DMS 273 (cell line): ENCODE data around the gene SLC39A10.

ENCODE experiments used
- DNase-seq: peaks from one replicate; lab custom pipeline; 2025; ENCODE audit not compliant: unreplicated experiment; lab: John Stamatoyannopoulos, UW

Gene SLC39A10

DNA sequence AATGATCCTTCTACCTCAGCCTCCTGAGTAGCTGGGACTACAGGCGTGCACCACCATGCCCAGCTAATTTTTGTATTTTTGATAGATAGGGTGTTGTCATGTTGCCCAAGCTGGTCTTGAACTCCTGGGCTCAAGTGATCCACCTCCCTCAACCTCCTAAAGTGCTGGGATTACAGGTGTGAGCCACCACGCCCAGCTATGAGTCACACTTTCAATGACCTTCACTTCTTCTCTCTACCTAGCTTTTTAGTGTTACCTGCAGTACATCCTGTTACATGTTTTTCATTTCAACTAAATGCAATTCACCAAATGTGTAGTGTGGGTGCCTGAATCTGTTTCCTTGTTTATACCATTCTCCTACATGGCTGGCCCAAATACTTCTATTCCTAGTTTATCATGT lies 64.0 kb downstream of the SLC39A10 start:
- DNase-seq: no peak

DNA sequence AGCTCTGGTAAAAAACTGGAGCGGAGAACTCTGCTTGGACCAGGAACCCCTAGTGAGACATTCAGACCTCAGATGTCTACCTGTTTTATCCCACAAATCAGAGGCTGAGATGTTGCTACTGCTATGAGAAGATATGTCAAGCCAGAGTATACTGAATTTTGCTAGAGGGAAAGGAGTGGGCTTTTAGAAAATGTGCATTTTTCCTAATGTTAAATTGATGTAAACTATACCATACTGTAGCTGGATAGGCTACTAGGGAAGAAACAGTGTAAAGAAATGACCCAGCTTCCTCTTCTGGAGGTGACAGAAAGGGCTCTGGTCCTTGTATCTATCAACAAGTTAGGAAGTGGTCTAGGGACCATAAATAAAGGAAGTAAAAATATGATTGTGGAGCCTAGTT lies 65.0 kb downstream of the SLC39A10 start:
- no peak for DNase-seq

DNA sequence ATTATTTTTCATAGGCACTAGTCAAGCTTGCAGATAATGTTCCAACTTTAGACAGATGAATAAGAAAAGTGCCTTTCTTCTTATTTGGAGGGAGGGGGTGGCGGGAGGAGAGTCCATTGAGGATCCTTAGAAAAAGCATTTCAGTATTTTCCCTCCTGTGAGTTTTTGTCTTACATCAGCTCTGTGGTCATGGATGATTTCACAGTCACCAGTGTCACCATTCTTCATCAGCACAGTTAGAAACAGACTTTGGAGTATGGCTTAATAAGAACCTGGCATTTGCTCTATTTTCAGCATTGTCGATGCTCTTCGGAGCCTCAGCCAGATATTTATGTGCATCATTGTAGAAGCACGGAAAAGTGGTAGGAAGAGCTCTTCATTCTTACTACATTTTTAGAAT lies 70.1 kb downstream of the SLC39A10 start:
- no peak for DNase-seq

DNA sequence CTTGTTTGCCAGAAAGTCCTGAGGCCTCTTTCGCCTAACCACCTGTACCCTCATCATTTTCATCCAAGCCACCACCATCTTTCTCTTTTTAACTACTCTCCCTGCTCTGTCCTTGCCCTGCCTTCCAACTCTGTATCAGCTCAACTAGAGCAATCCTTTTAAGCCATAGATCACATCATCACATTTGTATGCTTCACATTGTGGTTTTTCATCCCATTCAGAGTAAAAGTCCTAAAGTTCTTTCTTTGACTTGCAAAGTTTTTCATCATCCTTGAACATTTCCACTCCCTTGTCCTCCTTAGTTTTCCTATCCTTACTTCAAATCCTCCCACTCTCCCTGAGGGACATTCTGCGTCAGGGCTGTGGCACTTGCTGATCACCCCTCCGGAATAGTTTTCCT lies 73.9 kb downstream of the SLC39A10 start:
- DNase-seq: no peak

DNA sequence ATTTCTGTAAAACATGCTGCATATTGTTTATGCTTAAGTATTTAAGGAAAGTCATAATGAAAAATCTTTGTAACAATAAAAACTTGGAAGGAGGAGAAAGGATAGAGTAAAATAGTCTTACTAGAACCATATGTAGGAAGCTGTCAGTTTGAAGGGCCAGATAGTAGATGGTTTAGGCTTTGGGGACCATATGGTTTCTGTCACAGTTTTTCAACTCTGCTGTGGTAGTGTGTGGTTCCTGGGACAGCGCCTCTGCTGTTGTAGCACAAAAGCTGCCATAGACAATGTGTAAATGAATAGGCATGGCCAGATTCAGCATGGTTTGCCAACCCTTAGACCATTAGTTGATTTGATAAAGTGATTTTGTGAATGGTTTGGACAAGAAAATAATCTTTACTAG lies 75.5 kb downstream of the SLC39A10 start:
- DNase-seq: no peak

DNA sequence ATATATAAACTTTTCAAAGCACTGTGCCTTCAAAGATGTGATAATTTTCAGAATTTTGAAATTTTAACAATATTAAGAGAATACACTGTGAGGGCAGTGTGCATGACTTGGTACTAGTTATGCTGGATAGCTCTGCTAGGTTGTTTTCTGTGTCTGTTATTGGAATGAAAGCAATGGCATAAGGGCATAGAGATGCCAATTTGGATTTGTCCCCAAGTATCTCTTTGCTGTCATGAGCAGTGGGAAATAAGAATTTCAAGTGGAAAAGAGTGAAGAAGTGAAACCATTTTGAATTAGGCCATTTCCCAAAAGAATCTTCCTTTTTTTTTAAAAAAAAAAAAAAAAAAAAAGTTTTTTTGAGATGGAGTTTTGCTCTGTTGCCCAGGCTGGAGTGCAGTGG lies 76.8 kb downstream of the SLC39A10 start:
- DNase-seq: no peak

DNA sequence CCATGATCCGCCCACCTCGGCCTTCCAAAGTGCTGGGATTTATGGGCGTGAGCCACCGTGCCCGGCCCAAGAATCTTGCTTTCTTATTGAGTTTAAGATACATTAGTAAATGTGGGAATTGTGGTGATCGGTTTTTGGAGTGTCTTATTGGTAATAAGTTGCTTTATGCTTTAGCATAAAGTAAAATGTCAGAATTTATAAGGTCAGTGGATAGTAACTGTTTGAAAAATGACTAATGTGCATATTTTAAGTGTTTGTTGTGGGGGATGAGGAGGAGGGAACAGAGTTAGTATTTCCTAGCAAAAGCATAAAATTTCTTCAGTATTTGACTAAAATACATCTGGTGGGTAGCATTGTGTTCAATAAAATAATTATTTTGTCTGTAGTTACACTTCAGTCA lies 77.4 kb downstream of the SLC39A10 start:
- DNase-seq: no peak

DNA sequence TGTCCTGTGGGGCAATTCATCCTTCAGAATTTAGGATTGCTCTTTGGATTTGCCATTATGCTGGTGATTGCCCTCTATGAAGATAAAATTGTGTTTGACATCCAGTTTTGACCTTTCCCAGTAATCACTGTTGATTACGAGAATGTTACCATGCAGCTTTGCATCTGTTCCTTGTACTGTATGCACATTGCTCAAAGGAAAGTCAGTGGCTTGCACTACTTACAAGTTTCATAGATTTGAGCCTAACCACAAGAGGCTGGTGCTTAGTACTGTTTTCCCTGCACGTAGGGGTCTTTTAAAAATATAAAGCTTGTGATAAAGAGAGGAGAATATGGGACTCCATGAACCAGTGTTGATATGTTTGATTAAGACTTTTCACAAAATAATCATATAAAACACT lies 77.9 kb downstream of the SLC39A10 start:
- DNase-seq: no peak

DNA sequence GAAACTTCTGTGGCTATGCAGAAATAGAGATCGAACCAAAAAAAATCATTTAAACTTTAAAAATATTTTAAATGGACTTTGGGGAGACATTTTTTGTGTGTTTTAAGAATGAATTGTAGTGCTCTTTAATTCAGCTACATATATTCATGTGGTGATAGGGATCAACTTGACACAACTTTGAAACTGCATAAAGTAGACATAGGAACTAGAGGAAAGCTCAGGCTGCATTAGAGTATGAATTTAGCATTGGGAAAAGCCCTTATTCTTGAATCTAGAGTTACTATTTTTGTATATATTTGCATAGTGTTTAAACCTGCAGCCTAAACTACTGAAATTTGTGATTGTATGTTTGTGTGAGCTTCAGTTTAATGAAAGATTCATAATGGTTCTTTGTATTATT lies 78.3 kb downstream of the SLC39A10 start:
- no peak for DNase-seq

DNA sequence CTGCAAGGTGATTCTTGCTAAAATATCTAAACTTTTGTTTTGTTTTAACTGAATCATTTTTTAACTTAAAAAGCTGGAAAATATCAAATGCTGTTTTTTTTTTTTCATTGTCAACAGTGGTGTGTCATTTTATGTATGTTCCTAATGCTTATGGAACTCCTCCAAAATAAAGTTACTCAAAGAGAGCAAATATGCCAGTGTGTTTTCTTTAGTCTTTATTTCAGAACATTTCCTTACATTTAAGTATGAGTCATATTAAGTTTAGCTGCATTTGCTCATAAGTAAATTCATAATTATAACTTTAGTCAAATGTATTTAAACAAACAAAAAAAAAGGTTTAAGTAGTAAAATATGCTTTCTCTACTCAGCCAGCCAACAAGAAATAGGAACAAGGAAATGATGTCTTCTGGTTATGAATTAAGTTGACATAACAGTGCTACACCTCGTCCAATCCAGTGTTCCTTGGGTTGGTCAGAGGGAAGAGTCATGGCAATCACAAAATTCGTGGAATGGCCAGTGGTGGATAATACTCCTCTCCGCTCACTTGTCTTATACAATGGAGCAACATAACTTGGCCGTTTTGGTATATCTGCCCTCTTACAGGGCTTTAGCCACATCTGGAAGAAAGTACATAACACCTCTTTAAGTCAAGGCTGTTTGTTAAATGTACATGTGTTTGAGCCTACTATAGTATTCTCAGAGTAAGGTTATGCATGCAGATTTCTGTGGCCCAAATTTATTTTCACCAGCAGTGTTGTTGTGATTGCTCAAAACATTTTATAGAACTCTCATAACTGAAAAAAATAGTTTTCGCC lies 80.7 kb downstream of the SLC39A10 start:
- DNase-seq: no peak

DNA sequence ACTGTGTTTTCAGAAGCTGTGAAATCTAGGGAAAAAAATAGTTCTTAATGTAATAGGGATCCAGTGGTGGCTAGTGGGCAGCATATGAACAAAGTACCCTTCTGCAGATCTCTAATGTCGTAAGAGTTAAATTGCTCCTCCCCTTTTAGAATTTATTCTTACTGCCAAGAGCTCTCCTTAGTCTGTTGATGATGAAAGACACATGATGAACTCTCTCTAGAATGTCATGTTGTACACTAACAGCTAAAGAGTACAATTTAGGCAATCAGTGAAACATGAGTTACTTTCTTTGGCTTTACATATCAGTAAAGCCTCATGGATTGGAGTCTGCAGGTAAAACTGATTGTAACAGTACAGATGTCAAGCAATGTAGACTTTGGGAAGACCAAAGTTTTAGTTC lies 84.2 kb downstream of the SLC39A10 start:
- no peak for DNase-seq

DNA sequence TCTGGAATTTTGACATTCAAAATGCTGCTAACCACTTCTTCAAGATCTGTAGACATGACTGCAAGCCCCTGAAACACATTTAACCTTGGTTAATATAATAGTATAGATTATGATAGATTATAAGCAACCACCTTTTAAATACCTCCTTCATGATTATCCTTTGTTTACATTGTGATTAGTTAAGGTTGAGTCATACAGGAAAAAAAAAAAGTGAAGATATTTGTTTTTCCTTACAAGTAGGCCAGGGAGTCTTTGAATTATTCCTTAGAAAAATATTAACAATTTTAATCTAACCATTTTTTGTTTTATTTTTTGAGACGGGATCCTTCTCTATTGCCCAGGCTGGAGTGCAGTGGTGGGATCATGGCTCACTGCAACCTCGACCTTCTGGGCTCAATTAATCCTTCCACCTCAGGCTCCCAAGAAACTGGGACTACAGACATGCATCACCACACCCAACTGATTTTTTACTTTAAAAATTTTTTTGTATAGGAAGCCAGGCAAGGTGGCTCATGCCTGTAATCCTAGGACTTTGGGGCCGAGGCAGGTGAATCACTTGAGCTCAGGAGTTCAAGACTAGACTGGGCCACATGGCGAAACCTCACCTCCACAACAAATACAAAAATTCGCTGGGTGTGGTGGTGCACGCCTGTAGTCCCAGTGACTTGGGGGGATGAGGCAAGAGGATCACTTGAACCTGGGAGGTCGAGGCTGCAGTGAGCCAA lies 99.4 kb downstream of the SLC39A10 start:
- DNase-seq: no peak

DNA sequence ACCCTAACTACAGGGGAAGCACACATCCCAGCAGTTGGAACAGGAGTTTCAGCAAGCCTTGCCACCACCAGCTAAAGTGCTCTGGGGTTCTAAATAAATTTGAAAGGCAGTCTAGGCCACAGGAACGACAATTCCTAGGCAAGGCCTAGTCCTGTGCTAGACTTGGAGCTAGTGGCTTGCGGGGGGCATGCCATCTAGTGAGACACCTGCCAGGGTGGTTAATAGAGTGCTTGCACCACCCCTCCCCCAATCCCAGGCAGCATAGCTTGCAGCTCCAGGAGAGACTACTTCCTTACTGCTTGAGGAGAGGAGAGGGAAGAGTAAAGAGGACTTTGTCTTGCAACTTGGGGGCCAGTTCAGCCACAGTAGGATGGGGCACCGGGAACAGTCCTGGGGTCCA lies 101.8 kb downstream of the SLC39A10 start:
- no peak for DNase-seq

DNA sequence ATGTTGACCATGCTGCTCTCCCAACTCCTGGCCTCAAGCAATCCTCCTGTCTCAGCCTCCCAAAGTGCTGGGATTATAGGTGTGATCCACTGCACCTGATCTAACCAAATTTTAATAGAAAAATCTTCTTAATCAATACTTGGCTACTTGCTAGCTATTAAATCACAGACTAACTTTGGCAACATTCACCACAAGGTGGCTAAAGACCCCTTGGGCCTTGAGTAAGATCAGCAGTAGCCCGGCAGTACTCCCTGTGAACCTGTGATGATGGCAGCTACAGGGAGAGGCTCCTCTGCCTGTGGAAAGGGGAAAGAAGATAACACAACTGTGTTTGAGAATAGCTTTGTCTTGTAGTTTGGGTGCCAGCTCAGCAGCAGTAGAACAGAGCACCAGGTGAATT lies 102.9 kb downstream of the SLC39A10 start:
- no peak for DNase-seq

DNA sequence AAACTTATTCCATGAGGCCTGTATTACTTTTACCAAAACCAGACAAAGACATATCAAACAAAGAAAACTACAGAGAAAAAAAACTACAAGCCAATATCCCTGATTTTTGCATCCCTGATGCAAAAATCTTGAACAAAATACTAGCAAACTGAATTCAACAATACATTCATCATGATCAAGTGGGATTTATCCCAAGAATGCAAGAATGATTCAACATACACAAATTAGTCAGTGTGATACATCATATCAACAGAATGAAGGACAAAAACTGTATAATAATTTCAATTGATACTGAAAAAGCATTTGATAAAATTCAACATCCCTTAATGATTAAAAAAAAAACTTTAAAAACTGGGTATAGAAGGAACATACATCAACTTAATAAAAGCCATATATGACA lies 106.8 kb downstream of the SLC39A10 start:
- no peak for DNase-seq

DNA sequence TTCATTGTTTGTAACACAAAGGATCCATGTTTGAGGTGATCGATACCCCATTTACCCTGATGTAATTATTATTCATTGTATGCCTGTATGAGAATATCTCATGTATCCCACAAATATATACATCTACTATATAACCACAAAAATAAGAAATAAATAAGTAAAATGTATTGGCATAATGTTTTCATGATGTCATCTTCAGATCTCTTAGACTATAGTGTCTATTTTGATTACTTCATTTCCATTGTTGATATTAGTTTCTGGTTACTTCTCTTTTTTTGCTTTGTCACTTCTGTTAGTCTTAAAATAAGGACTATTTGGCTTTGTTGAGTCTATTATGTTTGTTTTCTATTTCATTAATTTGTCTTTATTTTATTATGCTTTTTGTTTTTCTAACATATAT lies 109.7 kb downstream of the SLC39A10 start:
- no peak for DNase-seq

DNA sequence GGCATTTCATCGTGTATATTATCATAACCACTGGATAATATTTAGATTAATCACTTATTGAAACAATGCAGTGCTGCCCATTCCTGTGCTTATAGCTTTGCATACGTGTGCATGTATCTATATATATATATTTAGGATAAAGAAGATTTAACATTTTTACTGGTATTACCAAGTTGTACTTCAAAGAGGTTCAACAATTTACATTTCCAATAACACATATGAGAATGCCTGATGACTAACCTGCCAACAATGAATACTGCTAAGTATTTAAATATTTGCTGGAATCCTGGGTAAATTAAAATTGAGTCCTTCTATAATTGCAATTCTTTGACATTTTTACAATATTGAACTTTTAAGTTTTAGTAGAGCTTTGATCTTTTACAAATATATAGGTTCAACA lies 111.4 kb downstream of the SLC39A10 start:
- DNase-seq: no peak

DNA sequence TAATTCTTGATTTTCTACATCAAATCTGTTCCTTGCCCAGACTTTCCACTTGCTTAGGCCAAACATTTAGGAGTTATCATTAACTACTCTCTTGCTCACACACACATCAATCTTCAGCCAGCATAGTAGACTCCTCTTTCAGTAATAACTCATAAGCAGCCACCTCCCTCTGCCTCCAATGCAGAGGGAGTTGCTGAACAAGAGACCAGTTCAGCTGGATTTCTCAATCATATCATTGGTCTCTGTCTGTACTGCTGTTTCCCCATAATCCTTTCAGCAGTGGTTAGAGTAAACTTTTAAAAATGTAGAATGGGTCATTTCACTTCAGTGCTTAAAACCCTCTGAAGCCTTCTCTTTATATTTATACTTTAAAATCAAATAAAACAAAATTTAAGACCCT lies 112.9 kb downstream of the SLC39A10 start:
- no peak for DNase-seq

DNA sequence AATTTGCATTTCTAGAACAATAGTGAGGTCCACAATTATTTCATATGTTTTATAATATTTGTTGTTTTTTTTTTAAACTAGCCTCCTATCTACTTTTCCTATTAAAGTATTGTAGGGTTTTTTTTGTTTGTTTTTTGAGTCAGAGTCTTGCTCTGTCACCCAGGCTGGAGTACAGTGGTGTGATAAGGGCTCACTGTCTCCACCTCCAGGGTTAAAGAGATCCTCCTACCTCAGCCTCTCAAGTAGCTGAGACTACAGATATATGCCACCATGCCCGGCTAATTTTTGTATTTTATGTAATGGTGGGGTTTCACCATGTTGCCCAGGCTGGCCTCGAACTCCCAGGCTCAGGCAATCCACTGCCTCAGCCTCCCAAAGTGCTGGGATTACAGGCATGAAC lies 122.5 kb downstream of the SLC39A10 start:
- DNase-seq: no peak

DNA sequence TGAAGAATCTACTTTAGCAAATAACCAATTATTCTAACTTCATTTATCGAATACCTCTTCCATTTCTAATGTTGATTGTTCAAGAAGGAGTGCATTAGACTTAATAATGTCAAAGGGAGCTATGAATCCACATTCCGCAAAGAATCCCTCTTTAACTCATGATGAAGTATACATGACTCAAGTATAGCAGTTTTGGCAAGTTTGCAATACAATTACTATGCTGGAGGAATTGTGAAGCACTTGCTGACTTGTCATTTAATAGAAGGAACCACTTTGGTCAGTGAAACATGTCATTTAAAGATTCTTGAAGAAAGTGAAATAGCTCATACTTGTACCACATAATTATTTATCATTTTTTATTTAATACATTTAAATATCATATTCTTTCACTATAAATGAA lies 125.1 kb downstream of the SLC39A10 start:
- no peak for DNase-seq
